Tibial nerve (tissue), 4 donors: ENCODE results near the gene PLXNA1. TPM values are rescaled to one million over a fixed set of nuclear protein-coding genes. Genes with fewer than 3 reads are reported as not detected.

Experiments used
- DNase-seq, 2 donors: peaks; one replicate each; pipeline ENCODE4 v3.0.0-alpha.2; 2019; ENCODE audit warnings: low spot score in 2 of 2
- H3K27ac ChIP-seq, 4 donors: fragments of 200-600 bp; sonication (generic) in 3 of 4; one replicate each; pipeline ENCODE4 v1.5.1; 2017 to 2019; ENCODE audit warnings: mild to moderate bottlenecking in 1 of 4
- H3K27me3 ChIP-seq, 2 donors: fragments of 200-600 bp; sonication (generic) in 1 of 2; one replicate each; pipeline versions ENCODE4 v1.5.1 to v1.6.0; 2017 to 2019
- H3K36me3 ChIP-seq, 3 donors: fragments of 200-600 bp; sonication (generic); one replicate each; pipeline ENCODE4 v1.5.1; 2018 to 2019
- H3K4me1 ChIP-seq, 4 donors: fragments of 200-600 bp; sonication (generic) in 3 of 4; one replicate each; pipeline ENCODE4 v1.5.1; 2017 to 2019
- H3K4me3 ChIP-seq, 4 donors: fragments of 200-600 bp; sonication (generic) in 3 of 4; one replicate each; pipeline ENCODE4 v1.5.1; 2017 to 2019; ENCODE audit warnings: mild to moderate bottlenecking in 1 of 4, moderate library complexity in 1 of 4
- H3K9me3 ChIP-seq, 4 donors: fragments of 200-600 bp; sonication (generic) in 3 of 4; one replicate each; pipeline ENCODE4 v1.5.1; 2017 to 2019
- EP300 ChIP-seq, 2 donors: sonication (generic); formaldehyde crosslinking; IDR thresholded peaks; one replicate each; pipeline ENCODE4 v1.6.1; 2017; ENCODE audit warnings: antibody characterized with exemption in 2 of 2, mild to moderate bottlenecking in 1 of 2
- POLR2A ChIP-seq, 2 donors: fragments of 450-650 bp; IDR thresholded peaks; one replicate each; pipeline ENCODE4 v1.6.1; 2017; ENCODE audit warnings: antibody characterized with exemption in 2 of 2, mild to moderate bottlenecking in 2 of 2, moderate library complexity in 2 of 2
- WGBS, 2 donors: methylation state at CpG; one replicate each; pipeline ENCODE4 v1.1.5; 2018; 5-methylcytosine and 5-hydroxymethylcytosine counted together
- total RNA-seq, 4 donors: library from RNA; depleted of rRNA; stranded (reverse); fragments of >200 nt; gene quantifications; one replicate each; pipeline ENCODE4 v1.1.0, GENCODE V29; 2016
- TF ChIP-seq, protein P1 (sequence below), 5 experiments: fragments of 200-600 bp in 3 of 5; fragments of 450-650 bp in 2 of 5; sonication (generic) in 3 of 5; IDR thresholded peaks; one replicate each; pipeline ENCODE4 v1.5.1; 2016 to 2019; ENCODE audit warnings: antibody characterized with exemption in 5 of 5, mild to moderate bottlenecking in 3 of 5, moderate library complexity in 2 of 5

PLXNA1 gene
- total RNA-seq, 4 donors from 2014 or later = 39.1 to 51.3 (median 39.9) TPM

GRCh38 chr3:126995254-126995780 lies 12.4 kb downstream of the PLXNA1 start:
- Histone ChIP-seq H3K4me1 (peaks cover 0 to 90% (median 36%) of the 10 kb centered on the region in 4 donors), H3K9me3 (no peaks in the 10 kb centered on the region), H3K27me3 (no peaks in the 10 kb centered on the region), H3K4me3 (no peak overlapping the region), H3K36me3 (peaks cover 0 to 22% (median 0%) of the 10 kb centered on the region in 3 donors), H3K27ac (peak overlapping the region; percentile 28 to 79 (median 66))
- TF ChIP-seq EP300 (IDR thresholded peaks at IDR 0.05) = no peak
- TF ChIP-seq, protein P1, sequence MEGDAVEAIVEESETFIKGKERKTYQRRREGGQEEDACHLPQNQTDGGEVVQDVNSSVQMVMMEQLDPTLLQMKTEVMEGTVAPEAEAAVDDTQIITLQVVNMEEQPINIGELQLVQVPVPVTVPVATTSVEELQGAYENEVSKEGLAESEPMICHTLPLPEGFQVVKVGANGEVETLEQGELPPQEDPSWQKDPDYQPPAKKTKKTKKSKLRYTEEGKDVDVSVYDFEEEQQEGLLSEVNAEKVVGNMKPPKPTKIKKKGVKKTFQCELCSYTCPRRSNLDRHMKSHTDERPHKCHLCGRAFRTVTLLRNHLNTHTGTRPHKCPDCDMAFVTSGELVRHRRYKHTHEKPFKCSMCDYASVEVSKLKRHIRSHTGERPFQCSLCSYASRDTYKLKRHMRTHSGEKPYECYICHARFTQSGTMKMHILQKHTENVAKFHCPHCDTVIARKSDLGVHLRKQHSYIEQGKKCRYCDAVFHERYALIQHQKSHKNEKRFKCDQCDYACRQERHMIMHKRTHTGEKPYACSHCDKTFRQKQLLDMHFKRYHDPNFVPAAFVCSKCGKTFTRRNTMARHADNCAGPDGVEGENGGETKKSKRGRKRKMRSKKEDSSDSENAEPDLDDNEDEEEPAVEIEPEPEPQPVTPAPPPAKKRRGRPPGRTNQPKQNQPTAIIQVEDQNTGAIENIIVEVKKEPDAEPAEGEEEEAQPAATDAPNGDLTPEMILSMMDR (IDR thresholded peaks at IDR 0.05) = no peak
- 50 to 60% methylated on average over 10 to 12 of the region's 12 CpGs for WGBS, 2 donors
- DNase-seq = no peak

- Histone ChIP-seq H3K9me3 (no peaks in the 10 kb centered on the region), H3K4me3 (no peak overlapping the region), H3K36me3 (peaks cover 0 to 15% (median 0%) of the 10 kb centered on the region in 3 donors), H3K27ac (peak overlapping the region in 1 of 4 donors; percentile 19), H3K27me3 (no peaks in the 10 kb centered on the region), H3K4me1 (peaks cover 0 to 90% (median 39%) of the 10 kb centered on the region in 4 donors)
- no peak for DNase-seq
- 89 to 94% methylated on average over 6 to 9 of the region's 11 CpGs for WGBS, 2 donors
- TF ChIP-seq POLR2A (IDR thresholded peaks at IDR 0.05) = no peak
- no peak for TF ChIP-seq EP300 (IDR thresholded peaks at IDR 0.05)
- TF ChIP-seq, protein P1 (IDR thresholded peaks at IDR 0.05) = no peak
Measured at GRCh38 chr3:126995926-126996512, 13.1 kb downstream of the PLXNA1 start.

DNA sequence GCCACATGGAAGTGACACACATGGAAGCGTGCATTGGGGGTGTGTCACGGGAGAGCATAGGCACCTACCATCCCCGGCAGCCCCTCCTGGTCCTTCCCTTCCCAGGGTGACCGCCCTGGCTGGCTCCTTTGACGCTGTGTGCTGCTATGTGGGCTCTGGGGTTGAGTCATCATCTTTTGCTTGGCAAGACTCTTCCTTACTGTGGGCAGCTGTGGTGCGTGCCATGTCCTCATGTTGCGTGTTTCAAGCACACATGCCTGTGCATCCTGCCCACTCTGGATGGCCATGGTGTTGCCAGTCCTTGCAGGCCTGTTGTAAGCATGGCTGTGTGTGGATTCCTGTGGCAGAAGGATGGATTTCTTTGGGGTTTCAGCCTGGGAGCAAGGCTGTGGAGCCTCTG lies 14.0 kb downstream of the PLXNA1 start:
- TF ChIP-seq EP300 (IDR thresholded peaks at IDR 0.05) = no peak
- 73 to 80% methylated on average over 2 to 6 of the region's 7 CpGs for WGBS, 2 donors
- H3K27me3 ChIP-seq = no peaks in the 10 kb centered on the region
- H3K4me3 ChIP-seq = no peak overlapping the region
- H3K4me1 ChIP-seq = peaks cover 0 to 90% (median 44%) of the 10 kb centered on the region in 4 donors
- peak overlapping the region in 1 of 4 donors; percentile 35 for H3K27ac ChIP-seq
- H3K36me3 ChIP-seq = peaks cover 0 to 6% (median 0%) of the 10 kb centered on the region in 3 donors
- no peak for DNase-seq
- H3K9me3 ChIP-seq = no peaks in the 10 kb centered on the region

GRCh38 chr3:126997455-126998038 lies 14.6 kb downstream of the PLXNA1 start:
- H3K4me1 ChIP-seq = peaks cover 0 to 90% (median 47%) of the 10 kb centered on the region in 4 donors
- H3K36me3 ChIP-seq = peaks cover 0 to 5% (median 0%) of the 10 kb centered on the region in 3 donors
- no peaks in the 10 kb centered on the region for H3K27me3 ChIP-seq
- H3K27ac ChIP-seq = peak overlapping the region in 2 of 4 donors; percentile 84 to 85
- no peak overlapping the region for H3K4me3 ChIP-seq
- 81 to 90% methylated on average over 13 to 19 of the region's 19 CpGs for WGBS, 2 donors
- TF ChIP-seq, protein P1 (IDR thresholded peaks at IDR 0.05) = no peak
- TF ChIP-seq POLR2A (IDR thresholded peaks at IDR 0.05) (no peak), EP300 (IDR thresholded peaks at IDR 0.05) (no peak)
- DNase-seq = no peak
- H3K9me3 ChIP-seq = no peaks in the 10 kb centered on the region

GRCh38 chr3:126998320-126998719 lies 15.4 kb downstream of the PLXNA1 start:
- H3K4me3 ChIP-seq = no peak overlapping the region
- TF ChIP-seq EP300 (IDR thresholded peaks at IDR 0.05) (no peak), POLR2A (IDR thresholded peaks at IDR 0.05) (no peak)
- TF ChIP-seq, protein P1 (IDR thresholded peaks at IDR 0.05) = no peak
- peak overlapping the region in 2 of 4 donors; percentile 84 to 85 for H3K27ac ChIP-seq
- DNase-seq = no peak
- 90 to 93% methylated on average over 4 of the region's 4 CpGs for WGBS, 2 donors
- no peaks in the 10 kb centered on the region for H3K27me3 ChIP-seq
- H3K9me3 ChIP-seq = no peaks in the 10 kb centered on the region
- peaks cover 0 to 5% (median 0%) of the 10 kb centered on the region in 3 donors for H3K36me3 ChIP-seq
- H3K4me1 ChIP-seq = peaks cover 0 to 90% (median 49%) of the 10 kb centered on the region in 4 donors
